ENCODE data around the gene PDZK1IP1. TPM values are rescaled to one million over a fixed set of nuclear protein-coding genes. Genes with fewer than 3 reads are reported as not detected.

PDZK1IP1 gene
- total and polyA plus RNA-seq, 2 experiments from 2014 or later, result not detected

- DNase-seq (ENCODE audit: low read depth in 1 of 2, low spot score in 1 of 2), result no peak
- Histone ChIP-seq H3K36me3 (no peaks in the 10 kb centered on the region), H3K9me3 (ENCODE audit: low read depth) (no peaks in the 10 kb centered on the region), H3K4me3 (no peak overlapping the region), H3K27me3 (peaks cover 72% of the 10 kb centered on the region), H3K27ac (no peak overlapping the region), H3K4me1 (ENCODE audit: low read depth) (no peaks in the 10 kb centered on the region)
- TF ChIP-seq CTCF (IDR thresholded peaks at IDR 0.05; ENCODE audit: low read depth, low read length), result no peak
Observed at GRCh38 chr1:47219590-47220220, 29.9 kb upstream of the PDZK1IP1 start.

- TF ChIP-seq CTCF (IDR thresholded peaks at IDR 0.05; ENCODE audit: low read depth, low read length), result no peak
- peaks cover 65% of the 10 kb centered on the region for H3K27me3 ChIP-seq
Observed at GRCh38 chr1:47219001-47219400, 29.2 kb upstream of the PDZK1IP1 start.

DNA sequence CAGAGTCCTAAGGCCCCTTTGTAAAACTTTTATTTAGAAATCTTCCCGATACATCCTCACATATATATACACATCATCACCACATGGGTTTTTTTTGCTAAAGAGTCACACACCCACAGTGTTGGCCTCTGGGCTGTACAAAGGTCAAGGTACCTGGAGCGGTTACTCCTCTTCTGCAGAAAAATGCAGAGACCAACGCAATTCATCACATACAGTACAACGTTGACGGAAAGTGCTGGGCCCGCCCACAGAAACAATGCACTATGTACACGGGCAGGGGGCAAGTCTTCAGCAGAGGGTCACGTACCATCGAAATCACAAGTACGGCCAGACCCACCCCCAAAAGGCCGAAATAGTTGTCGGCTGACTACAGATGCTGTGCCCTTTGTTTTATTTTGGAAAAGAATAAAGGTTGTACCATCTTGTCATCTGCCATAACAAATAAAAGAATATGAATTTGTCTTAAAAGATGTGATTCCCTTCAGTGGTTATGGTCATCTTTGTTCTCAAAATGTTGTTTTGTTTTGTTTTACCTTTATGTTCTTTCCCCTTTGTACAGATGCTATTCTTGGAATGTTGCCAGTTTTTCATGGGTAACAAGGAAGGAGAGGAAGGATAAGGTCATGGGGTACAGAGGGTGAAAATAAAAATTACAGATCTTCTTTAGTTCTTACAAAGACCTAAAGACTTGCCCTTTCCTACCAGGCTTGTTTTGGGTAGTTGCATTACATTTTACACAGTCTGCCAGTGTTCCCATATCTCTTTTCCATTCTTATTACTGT is 26.6 kb upstream of the PDZK1IP1 start:
- DNase-seq (ENCODE audit: low read depth in 1 of 2, low spot score in 1 of 2), result no peak

More at GRCh38 chr1:47219001-47219400, 29.2 kb upstream of the PDZK1IP1 start:
- H3K27ac ChIP-seq, result no peak overlapping the region
- no peak for DNase-seq (ENCODE audit: low read depth in 1 of 2, low spot score in 1 of 2)
- H3K36me3 ChIP-seq, result no peaks in the 10 kb centered on the region
- no peaks in the 10 kb centered on the region for H3K9me3 ChIP-seq (ENCODE audit: low read depth)
- no peaks in the 10 kb centered on the region for H3K4me1 ChIP-seq (ENCODE audit: low read depth)
- H3K4me3 ChIP-seq, result no peak overlapping the region

DNA sequence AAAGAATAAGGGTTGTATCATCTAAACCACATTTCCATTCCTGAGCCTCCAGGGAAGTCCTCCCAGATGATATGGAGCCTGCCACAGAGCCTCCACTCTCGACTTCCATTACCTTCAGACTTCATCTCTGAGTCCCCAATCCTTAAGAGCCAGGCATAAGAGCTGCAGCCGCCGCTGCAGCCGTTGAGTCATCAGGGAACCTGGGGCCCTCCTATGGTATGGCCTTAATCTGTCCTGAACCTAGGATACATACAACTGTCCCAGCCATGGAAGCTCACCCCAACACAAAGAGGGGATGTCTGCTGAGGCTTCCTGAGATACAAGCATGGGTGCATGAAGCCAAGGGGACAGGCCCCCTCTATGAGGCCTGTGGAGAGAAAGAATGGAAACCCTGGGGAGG is 25.9 kb upstream of the PDZK1IP1 start:
- Histone ChIP-seq H3K27me3 (peaks cover 35% of the 10 kb centered on the region), H3K4me1 (ENCODE audit: low read depth) (no peaks in the 10 kb centered on the region), H3K27ac (no peak overlapping the region), H3K36me3 (no peaks in the 10 kb centered on the region), H3K9me3 (ENCODE audit: low read depth) (no peaks in the 10 kb centered on the region), H3K4me3 (no peak overlapping the region)
- TF ChIP-seq CTCF (IDR thresholded peaks at IDR 0.05; ENCODE audit: low read depth, low read length), result no peak
- DNase-seq (ENCODE audit: low read depth in 1 of 2, low spot score in 1 of 2), result no peak

More for the DNA sequence above, 26.6 kb upstream of the PDZK1IP1 start:
- no peaks in the 10 kb centered on the region for H3K9me3 ChIP-seq (ENCODE audit: low read depth)
- TF ChIP-seq CTCF (IDR thresholded peaks at IDR 0.05; ENCODE audit: low read depth, low read length), result no peak
- H3K4me1 ChIP-seq (ENCODE audit: low read depth), result no peaks in the 10 kb centered on the region
- no peak overlapping the region for H3K4me3 ChIP-seq
- no peak overlapping the region for H3K27ac ChIP-seq
- no peaks in the 10 kb centered on the region for H3K36me3 ChIP-seq
- H3K27me3 ChIP-seq, result peaks cover 43% of the 10 kb centered on the region

DNA sequence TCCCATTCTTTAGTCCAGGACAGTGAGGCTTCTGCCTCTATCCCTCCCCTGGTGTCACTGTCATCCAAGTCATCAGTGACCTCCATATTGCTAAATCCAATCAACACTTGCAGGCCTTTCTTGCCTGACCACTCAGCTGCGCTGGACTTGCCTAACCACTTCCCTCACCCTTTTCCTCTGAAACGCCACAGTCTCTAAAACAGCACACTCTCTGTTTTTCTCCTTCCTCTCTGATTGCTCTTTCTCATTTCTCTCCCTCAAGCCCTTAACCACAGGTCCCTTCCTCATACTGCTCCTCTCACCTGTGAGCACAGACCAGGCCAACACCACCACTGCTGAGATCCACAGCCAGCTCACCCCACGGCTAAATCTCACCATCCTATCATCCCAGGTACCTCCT is 24.7 kb upstream of the PDZK1IP1 start:
- H3K4me1 ChIP-seq (ENCODE audit: low read depth), result no peaks in the 10 kb centered on the region
- no peak for DNase-seq (ENCODE audit: low read depth in 1 of 2, low spot score in 1 of 2)
- no peaks in the 10 kb centered on the region for H3K36me3 ChIP-seq
- no peak overlapping the region for H3K27ac ChIP-seq
- H3K27me3 ChIP-seq, result peaks cover 26% of the 10 kb centered on the region
- H3K4me3 ChIP-seq, result no peak overlapping the region
- no peaks in the 10 kb centered on the region for H3K9me3 ChIP-seq (ENCODE audit: low read depth)
- TF ChIP-seq CTCF (IDR thresholded peaks at IDR 0.05; ENCODE audit: low read depth, low read length), result no peak

Data from cardiac muscle cell (in vitro differentiated cells and primary cell).